HepG2 (cell line): ENCODE measurements around the gene RHD. TPM values are rescaled to one million over a fixed set of nuclear protein-coding genes. Genes with fewer than 3 reads are reported as not detected.

Experiments
- CAMTA2 ChIP-seq: sonication (generic); formaldehyde crosslinking; IDR thresholded peaks from 2 replicates; pipeline ENCODE4 v1.4.0; 2020; ENCODE audit warnings: mild to moderate bottlenecking, missing genetic modification reagents, borderline replicate concordance
- EEA1 ChIP-seq: sonication (generic); formaldehyde crosslinking; IDR thresholded peaks from 2 replicates; pipeline ENCODE4 v1.5.1; 2020; ENCODE audit warnings: mild to moderate bottlenecking, missing genetic modification reagents, borderline replicate concordance
- GABPA ChIP-seq, 2 experiments: IDR thresholded peaks; 2 replicates each; pipeline ENCODE4 v1.6.1; 2011 to 2016; ENCODE audit warnings: low read depth in 2 of 2, low read length in 1 of 2, missing biosample characterization in 1 of 2, missing genetic modification characterization in 1 of 2
- HMG20B ChIP-seq: conservative IDR thresholded peaks from 2 replicates; pipeline ENCODE4 v1.6.1; 2016; ENCODE audit warnings: missing genetic modification reagents, missing compliant biosample characterization
- SNAPC4 ChIP-seq: sonication (generic); formaldehyde crosslinking; IDR thresholded peaks from 2 replicates; pipeline ENCODE4 v1.4.0; 2020; ENCODE audit warnings: mild to moderate bottlenecking, missing genetic modification reagents
- SP4 ChIP-seq: sonication (generic); formaldehyde crosslinking; IDR thresholded peaks from 2 replicates; pipeline ENCODE4 v1.8.1; 2023; ENCODE audit warnings: mild to moderate bottlenecking, missing genetic modification reagents
- ZNF121 ChIP-seq: sonication (generic); formaldehyde crosslinking; IDR thresholded peaks from 2 replicates; pipeline ENCODE4 v1.5.0; 2020; ENCODE audit warnings: mild to moderate bottlenecking, missing genetic modification reagents
- ZNF30 ChIP-seq: sonication (generic); formaldehyde crosslinking; IDR thresholded peaks from 2 replicates; pipeline ENCODE4 v1.5.0; 2020; ENCODE audit warnings: mild to moderate bottlenecking, missing genetic modification reagents
- ZNF576 ChIP-seq: sonication (generic); formaldehyde crosslinking; IDR thresholded peaks from 2 replicates; pipeline ENCODE4 v1.4.0; 2020; ENCODE audit warnings: mild to moderate bottlenecking, missing genetic modification reagents
- polyA plus RNA-seq, 8 experiments: library from polyadenylated mRNA; depleted of rRNA in 3 of 8; stranded (reverse) in 7 of 8; unstranded in 1 of 8; fragments of >200 nt; fragmentation: Illumina TruSeq in 4 of 8; extraction: Trizol in 4 of 8; gene quantifications; 2 replicates each; pipeline versions ENCODE4 v1.2.1 to v1.2.3, GENCODE V29; 2011 to 2016; ENCODE audit warnings: low read depth in 4 of 8, missing spikeins in 1 of 8, mixed read lengths in 1 of 8; ENCODE audit not compliant: insufficient read depth in 1 of 8
- total RNA-seq, 5 experiments: library from RNA; depleted of rRNA; stranded (reverse); fragments of >200 nt; fragmentation: Illumina TruSeq; extraction: Trizol; gene quantifications; 2 replicates each; pipeline ENCODE4 v1.2.3, GENCODE V29; 2016; ENCODE audit warnings: low read depth in 1 of 5
- TF ChIP-seq, protein P1 (sequence below): sonication (generic); formaldehyde crosslinking; IDR thresholded peaks from 2 replicates; pipeline ENCODE4 v1.4.0; 2020; ENCODE audit warnings: mild to moderate bottlenecking, missing genetic modification reagents
- TF ChIP-seq, protein P2 (sequence below): sonication (generic); formaldehyde crosslinking; IDR thresholded peaks from 2 replicates; pipeline ENCODE4 v1.8.0; 2022; ENCODE audit warnings: mild to moderate bottlenecking, missing genetic modification reagents
- TF ChIP-seq, protein P3 (sequence below): sonication (generic); formaldehyde crosslinking; IDR thresholded peaks from 2 replicates; pipeline ENCODE4 v1.4.0; 2020; ENCODE audit warnings: missing genetic modification reagents, mild to moderate bottlenecking, borderline replicate concordance
- TF ChIP-seq, protein P4 (sequence below): sonication (generic); formaldehyde crosslinking; IDR thresholded peaks from 2 replicates; pipeline ENCODE4 v1.5.0; 2020; ENCODE audit warnings: mild to moderate bottlenecking, missing genetic modification reagents, moderate library complexity

Gene RHD
- total and polyA plus RNA-seq, 2 of the 13 experiments (the other 11 are each of a cell fraction or from before 2014, with no cell fraction given) = not detected

DNA sequence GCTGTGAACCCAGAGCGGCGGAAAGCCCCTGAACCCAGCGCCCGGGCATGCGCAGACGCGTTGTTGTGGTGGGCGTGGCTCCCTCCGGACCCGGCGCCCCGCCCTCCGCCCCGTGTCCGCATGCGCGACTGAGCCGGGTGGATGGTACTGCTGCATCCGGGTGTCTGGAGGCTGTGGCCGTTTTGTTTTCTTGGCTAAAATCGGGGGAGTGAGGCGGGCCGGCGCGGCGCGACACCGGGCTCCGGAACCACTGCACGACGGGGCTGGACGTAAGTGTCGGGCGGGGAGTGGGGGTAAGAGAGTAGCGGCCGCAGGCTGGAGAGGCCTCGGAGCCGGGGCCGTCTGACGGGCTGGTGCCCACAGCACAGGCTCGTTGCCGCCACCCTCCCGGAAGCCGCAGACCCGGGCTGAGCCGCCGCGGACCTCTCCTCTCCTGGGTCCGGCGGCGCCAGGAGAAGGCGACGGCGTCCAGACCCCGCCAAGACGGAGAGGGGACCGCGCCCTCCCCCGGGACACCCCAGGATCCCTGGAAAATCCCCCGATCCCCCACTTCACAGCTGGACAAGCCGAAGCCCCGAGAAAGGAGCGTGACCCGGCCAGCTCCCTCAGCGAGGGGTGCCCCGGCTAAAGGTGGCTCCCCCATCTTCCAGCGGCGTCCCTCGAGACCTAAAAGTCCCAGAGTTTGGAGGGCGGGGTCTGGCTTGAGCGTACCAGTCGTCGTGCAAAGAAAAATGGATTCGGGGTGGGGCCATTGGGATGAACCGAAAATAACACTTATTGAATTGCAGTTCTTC, 66.1 kb downstream of the RHD start, which contains the start of gene TMEM50A (continued):
- TF ChIP-seq, protein P1, sequence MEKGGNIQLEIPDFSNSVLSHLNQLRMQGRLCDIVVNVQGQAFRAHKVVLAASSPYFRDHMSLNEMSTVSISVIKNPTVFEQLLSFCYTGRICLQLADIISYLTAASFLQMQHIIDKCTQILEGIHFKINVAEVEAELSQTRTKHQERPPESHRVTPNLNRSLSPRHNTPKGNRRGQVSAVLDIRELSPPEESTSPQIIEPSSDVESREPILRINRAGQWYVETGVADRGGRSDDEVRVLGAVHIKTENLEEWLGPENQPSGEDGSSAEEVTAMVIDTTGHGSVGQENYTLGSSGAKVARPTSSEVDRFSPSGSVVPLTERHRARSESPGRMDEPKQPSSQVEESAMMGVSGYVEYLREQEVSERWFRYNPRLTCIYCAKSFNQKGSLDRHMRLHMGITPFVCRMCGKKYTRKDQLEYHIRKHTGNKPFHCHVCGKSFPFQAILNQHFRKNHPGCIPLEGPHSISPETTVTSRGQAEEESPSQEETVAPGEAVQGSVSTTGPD (CRISPR knock-in tag) = no peak
- TF ChIP-seq SNAPC4 (CRISPR knock-in tag) (peak; percentile 58; the same call in 1 of the 2 replicates), SP4 (CRISPR knock-in tag) (peak; percentile 39; the same call in 1 of the 2 replicates), GABPA (IDR thresholded peaks at IDR 0.05; ENCODE audit: low read depth, low read length) (peak; percentile 53), GABPA (CRISPR knock-in tag; IDR thresholded peaks at IDR 0.05; ENCODE audit: low read depth) (peak; percentile 51; the same call in 1 of the 2 replicates), ZNF576 (CRISPR knock-in tag) (no peak), HMG20B (CRISPR knock-in tag) (no peak), CAMTA2 (CRISPR knock-in tag) (peak; percentile 84; the same call in 1 of the 2 replicates), ZNF121 (CRISPR knock-in tag) (peak; percentile 70; the same call in 1 of the 2 replicates), EEA1 (CRISPR knock-in tag) (no peak), ZNF30 (no peak)
- TF ChIP-seq, protein P2, sequence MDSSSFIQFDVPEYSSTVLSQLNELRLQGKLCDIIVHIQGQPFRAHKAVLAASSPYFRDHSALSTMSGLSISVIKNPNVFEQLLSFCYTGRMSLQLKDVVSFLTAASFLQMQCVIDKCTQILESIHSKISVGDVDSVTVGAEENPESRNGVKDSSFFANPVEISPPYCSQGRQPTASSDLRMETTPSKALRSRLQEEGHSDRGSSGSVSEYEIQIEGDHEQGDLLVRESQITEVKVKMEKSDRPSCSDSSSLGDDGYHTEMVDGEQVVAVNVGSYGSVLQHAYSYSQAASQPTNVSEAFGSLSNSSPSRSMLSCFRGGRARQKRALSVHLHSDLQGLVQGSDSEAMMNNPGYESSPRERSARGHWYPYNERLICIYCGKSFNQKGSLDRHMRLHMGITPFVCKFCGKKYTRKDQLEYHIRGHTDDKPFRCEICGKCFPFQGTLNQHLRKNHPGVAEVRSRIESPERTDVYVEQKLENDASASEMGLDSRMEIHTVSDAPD (CRISPR knock-in tag) = no peak
- TF ChIP-seq, protein P3, sequence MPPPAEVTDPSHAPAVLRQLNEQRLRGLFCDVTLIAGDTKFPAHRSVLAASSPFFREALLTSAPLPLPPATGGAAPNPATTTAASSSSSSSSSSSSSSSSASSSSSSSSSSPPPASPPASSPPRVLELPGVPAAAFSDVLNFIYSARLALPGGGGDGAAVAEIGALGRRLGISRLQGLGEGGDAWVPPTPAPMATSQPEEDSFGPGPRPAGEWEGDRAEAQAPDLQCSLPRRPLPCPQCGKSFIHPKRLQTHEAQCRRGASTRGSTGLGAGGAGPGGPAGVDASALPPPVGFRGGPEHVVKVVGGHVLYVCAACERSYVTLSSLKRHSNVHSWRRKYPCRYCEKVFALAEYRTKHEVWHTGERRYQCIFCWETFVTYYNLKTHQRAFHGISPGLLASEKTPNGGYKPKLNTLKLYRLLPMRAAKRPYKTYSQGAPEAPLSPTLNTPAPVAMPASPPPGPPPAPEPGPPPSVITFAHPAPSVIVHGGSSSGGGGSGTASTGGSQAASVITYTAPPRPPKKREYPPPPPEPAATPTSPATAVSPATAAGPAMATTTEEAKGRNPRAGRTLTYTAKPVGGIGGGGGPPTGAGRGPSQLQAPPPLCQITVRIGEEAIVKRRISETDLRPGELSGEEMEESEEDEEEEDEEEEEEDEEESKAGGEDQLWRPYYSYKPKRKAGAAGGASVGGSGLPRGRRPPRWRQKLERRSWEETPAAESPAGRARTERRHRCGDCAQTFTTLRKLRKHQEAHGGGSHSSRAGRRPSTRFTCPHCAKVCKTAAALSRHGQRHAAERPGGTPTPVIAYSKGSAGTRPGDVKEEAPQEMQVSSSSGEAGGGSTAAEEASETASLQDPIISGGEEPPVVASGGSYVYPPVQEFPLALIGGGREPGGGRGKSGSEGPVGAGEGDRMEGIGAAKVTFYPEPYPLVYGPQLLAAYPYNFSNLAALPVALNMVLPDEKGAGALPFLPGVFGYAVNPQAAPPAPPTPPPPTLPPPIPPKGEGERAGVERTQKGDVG (CRISPR knock-in tag) = no peak
- TF ChIP-seq, protein P4, sequence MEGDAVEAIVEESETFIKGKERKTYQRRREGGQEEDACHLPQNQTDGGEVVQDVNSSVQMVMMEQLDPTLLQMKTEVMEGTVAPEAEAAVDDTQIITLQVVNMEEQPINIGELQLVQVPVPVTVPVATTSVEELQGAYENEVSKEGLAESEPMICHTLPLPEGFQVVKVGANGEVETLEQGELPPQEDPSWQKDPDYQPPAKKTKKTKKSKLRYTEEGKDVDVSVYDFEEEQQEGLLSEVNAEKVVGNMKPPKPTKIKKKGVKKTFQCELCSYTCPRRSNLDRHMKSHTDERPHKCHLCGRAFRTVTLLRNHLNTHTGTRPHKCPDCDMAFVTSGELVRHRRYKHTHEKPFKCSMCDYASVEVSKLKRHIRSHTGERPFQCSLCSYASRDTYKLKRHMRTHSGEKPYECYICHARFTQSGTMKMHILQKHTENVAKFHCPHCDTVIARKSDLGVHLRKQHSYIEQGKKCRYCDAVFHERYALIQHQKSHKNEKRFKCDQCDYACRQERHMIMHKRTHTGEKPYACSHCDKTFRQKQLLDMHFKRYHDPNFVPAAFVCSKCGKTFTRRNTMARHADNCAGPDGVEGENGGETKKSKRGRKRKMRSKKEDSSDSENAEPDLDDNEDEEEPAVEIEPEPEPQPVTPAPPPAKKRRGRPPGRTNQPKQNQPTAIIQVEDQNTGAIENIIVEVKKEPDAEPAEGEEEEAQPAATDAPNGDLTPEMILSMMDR (CRISPR knock-in tag) = no peak; the same call in 1 of the 2 replicates
